ENCODE measurements around the gene TEX51. TPM values are rescaled to one million over a fixed set of nuclear protein-coding genes. Genes with fewer than 3 reads are reported as not detected.
A peak's percentile ranks its signal among the peaks of the same experiment; 100 is the strongest.

TEX51 gene
- polyA plus RNA-seq, 3 donors, result not detected

DNA sequence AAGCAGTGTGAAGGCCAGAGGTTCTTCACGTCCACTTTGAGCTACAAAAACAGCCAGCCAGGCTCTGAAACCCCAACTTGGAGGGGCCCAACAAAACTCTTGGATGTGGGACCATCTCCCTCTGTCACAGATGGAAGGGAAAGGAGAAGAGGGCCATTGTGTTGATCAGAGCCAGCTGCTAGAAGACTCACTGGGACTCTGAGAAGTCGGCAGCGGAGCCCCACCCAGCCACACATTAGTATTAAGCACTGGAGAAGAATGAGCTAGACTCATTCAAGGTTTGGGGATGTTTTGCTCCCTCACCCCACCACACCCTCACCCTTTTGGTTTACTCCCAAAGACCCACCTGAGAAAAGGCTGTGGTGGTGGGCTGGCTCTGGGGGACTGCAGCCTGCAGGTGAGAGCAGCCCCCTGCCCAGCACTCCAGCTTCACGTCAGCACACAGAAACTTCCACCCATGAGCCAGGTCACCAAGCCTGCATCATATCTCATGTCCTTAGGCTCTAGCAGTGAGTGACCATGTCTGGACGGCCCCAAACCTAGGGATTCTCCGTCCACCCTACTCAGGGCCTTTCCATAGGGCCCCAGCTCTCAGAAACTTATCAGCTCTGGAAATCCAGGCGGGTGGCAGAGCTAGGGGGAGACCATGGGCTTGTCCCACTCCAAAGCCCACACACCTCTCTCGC lies 12.6 kb downstream of the TEX51 start:
- no peak for DNase-seq (ENCODE audit: low read depth in 3 of 3, low spot score in 2 of 3)

DNA sequence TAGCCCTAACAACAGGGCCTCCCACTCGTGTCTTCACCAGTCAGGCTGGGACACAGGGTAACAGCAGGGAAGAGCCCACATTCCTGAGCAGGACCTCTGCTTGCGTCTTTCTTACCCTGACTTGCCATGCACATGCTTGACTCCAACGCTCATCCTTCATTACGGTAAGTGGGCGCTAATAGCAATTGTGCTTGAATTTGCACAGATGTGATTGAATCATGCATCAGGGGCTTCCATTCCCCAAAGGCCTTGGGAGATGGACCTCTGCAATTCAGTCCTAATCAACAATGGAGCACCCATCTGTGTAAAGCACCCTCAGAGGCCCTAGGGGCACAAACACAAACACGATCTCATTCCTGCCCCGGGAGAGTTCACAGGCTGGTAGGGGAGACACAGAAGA lies 13.5 kb downstream of the TEX51 start:
- no peak for DNase-seq (ENCODE audit: low read depth in 3 of 3, low spot score in 2 of 3)

DNA sequence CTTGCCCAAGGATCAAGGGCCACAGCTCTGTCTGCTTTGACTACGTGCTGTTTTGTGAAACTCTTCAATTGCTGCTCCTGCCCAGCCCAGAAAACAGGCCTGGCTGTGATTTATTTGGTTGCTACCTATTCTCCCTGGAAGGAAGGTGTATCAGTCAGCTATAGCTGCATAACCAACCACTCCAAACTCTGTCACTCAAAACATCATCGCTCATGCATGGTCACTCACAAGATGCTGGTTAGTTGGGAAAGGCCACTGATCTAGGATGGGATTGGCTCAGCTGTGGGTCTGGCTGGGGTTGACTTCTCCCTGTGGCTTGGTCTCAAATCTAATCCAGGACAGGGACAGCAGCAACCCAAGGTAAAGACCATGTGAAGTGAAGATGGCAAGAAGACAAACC lies 14.6 kb downstream of the TEX51 start:
- no peak for DNase-seq (ENCODE audit: low read depth in 3 of 3, low spot score in 2 of 3)

- no peak for DNase-seq (ENCODE audit: low read depth in 3 of 3, low spot score in 2 of 3)
Measured at GRCh38 chr2:126913881-126914615, 15.4 kb downstream of the TEX51 start.

- no peak for DNase-seq (ENCODE audit: low read depth in 3 of 3, low spot score in 2 of 3)
Measured at GRCh38 chr2:126914811-126915500, 16.3 kb downstream of the TEX51 start.

DNA sequence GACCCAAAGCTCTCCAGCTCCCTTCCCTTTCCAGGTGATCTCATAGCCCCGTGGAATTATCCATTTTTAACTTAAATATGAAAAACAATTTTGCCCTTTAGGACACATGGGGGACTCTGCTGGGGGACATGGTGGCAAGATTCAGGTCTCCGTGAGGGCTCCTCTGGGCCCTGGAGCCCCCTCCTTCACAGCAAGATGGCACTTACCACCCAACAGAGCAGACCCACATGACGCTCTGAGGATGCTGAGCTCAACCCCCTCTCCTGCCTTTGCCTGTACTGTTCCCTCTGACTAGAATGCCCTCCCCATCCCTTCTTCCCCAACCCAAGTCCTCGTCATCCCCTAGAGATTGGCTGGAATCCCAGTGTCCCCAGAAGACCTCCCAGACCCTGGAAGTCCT lies 17.2 kb downstream of the TEX51 start:
- DNase-seq (ENCODE audit: low read depth in 3 of 3, low spot score in 2 of 3), result no peak

DNA sequence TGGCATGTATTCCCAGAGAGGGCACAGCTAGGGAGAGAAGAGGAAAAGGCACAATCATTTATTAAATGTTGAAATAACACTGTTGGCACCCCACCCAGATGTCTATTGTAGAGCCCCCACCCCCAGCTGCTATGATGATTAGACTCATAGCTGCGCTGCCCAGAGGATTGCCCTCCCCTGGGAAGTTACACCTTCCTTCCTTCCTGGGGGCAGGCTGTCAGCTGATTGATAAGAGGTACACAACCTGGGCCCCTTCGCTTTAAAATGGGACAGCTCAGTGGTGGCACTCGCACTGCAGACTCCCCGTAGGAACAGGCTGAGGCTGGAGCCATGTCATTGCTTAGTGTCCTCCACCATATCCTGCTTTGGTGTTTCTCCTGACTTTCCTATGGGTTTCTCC lies 18.1 kb downstream of the TEX51 start:
- DNase-seq (ENCODE audit: low read depth in 3 of 3, low spot score in 2 of 3), result no peak

DNA sequence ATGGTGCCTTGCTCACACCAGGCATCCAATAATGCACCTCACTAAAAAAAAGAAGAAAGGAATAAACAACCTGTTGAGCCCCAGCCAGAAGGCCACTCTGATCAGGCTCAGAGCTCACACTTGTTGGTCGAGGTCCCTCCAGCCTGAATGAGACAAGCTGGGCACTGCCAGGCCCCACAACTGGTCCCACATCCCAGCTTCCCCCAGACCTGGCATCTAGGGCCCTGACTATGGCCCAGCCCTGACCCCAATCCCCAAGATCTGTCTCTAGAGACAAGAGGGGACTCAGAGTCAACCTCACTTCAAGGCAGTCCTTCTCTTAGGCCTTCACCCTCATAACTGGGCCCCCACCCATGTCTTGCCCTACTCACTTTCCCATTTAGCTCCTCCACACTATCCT lies 22.4 kb downstream of the TEX51 start:
- DNase-seq (ENCODE audit: low read depth in 3 of 3, low spot score in 2 of 3), result no peak

- no peak for DNase-seq (ENCODE audit: low read depth in 3 of 3, low spot score in 2 of 3)
Measured at GRCh38 chr2:126930970-126931590, 32.4 kb downstream of the TEX51 start.

- DNase-seq (ENCODE audit: low read depth in 3 of 3, low spot score in 2 of 3), result no peak
Measured at GRCh38 chr2:126932529-126932928, 33.8 kb downstream of the TEX51 start.

GRCh38 chr2:126932966-126933710 lies 34.4 kb downstream of the TEX51 start:
- DNase-seq (ENCODE audit: low read depth in 3 of 3, low spot score in 2 of 3), result peak in 1 of 3 donors; percentile 44

DNA sequence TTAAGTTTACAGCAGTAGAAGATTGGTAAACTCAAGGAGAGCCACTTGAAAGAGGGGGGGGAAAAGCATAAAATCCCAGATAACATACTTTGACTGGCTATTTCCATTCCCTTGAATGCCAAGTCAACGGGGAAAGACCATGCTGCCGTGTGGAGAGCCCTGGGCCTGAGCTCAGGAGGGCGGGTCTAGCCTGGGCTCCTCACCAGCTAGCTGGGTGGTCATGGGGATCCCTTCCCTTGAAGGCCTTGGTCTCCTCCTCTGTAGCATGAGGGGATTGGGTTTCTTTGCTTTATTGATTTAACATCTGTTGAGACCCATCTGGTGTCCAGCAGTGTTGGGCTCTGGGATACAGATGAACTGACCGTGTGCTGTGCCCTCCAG lies 35.0 kb downstream of the TEX51 start:
- DNase-seq (ENCODE audit: low read depth in 3 of 3, low spot score in 2 of 3), result no peak

- no peak for DNase-seq (ENCODE audit: low read depth in 3 of 3, low spot score in 2 of 3)
Measured at GRCh38 chr2:126934809-126935208, 36.1 kb downstream of the TEX51 start.

DNA sequence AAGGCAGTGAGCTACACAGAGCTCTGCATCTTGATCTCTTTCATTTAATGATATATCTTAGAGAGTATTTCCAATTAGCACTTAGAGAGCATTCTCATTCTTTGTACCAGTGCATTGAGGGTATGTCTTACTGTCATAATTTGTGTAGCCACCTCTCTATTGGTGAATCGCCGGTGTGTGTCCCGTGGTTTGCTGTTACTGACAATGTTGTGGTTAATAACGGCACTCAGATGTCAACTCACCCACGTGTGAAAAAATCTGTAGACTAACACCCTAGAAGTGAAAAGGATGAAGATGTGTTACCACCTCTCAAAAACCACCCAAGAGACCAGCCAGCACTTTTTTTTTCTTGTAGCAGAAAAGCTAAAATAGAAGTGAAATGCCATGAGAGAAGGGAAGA lies 37.1 kb downstream of the TEX51 start:
- no peak for DNase-seq (ENCODE audit: low read depth in 3 of 3, low spot score in 2 of 3)

DNA sequence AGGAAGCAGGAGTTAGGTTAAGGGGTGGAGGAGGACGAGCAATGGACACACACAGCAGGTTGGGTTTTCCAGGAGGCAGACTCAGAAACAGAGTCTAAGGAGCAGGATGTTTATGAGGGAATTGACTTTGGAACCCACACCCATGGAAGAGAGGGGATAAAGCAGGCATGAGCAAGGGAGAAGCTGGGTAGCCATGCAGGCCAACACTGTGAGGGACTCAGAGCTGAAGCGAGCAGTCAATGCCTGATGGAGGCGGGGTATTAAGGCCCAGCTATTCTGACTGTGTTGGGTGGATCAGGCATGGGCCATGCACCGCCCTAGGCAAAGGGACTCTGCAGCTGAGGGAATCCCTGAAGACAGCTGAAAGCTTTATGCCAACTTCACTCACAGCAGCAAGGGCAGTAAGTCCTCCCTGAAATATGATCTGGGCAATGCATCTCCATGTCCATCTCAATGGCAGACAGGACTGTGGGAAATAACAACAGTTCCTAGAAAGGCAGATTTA lies 37.6 kb downstream of the TEX51 start:
- DNase-seq (ENCODE audit: low read depth in 3 of 3, low spot score in 2 of 3), result no peak

GRCh38 chr2:126940331-126940730 lies 41.6 kb downstream of the TEX51 start:
- no peak for DNase-seq (ENCODE audit: low read depth in 3 of 3, low spot score in 2 of 3)

- no peak for DNase-seq (ENCODE audit: low read depth in 3 of 3, low spot score in 2 of 3)
Measured at GRCh38 chr2:126942427-126943203, 43.9 kb downstream of the TEX51 start.

- no peak for DNase-seq (ENCODE audit: low read depth in 3 of 3, low spot score in 2 of 3)
Measured at GRCh38 chr2:126943612-126944348, 45.1 kb downstream of the TEX51 start.

DNA sequence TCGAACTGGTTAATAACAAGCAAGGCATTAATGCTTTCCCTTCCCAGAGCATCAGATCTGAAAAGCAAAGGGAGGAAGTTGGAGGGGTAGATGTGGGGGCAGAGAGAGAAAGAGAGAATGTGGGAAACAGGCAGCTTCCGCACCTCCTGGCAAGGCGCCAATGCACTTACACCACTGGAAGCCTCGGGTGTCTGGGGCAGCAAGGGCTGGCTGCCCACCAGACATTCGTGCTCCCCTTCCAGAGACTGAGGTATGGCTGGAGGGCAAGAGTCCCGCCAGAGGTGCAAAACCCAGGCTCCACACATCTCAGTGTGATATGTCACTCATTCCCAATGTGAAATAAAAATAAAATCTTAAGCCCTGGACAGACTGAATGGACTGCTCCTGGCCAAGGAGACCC lies 46.4 kb downstream of the TEX51 start:
- no peak for DNase-seq (ENCODE audit: low read depth in 3 of 3, low spot score in 2 of 3)
